Progenitor cell of endocrine pancreas (in vitro differentiated cells): Measurements from ENCODE around the gene IL5. TPM values are rescaled to one million over a fixed set of nuclear protein-coding genes. Genes with fewer than 3 reads are reported as not detected.
"Not testable (repeated sequence)": the region's sequence is repeated elsewhere in the genome, so short reads cannot be mapped to it uniquely, and the experiment has no call there.

Source experiments
- DNase-seq: peaks from one replicate; pipeline ENCODE4 v3.0.0; 2021; ENCODE audit warnings: low spot score; ENCODE audit not compliant: unreplicated experiment
- H3K27ac Mint-ChIP-seq: 2 replicates; pipeline ENCODE4 v1.8.0; 2021; ENCODE audit warnings: mild to moderate bottlenecking, moderate library complexity, mixed read lengths
- H3K27me3 Mint-ChIP-seq: 2 replicates; pipeline ENCODE4 v1.8.0; 2021; ENCODE audit warnings: mixed read lengths
- H3K36me3 Mint-ChIP-seq: 2 replicates; pipeline ENCODE4 v1.8.0; 2022; ENCODE audit warnings: mixed read lengths; ENCODE audit not compliant: insufficient read depth
- H3K4me1 Mint-ChIP-seq: 2 replicates; pipeline ENCODE4 v1.8.0; 2021; ENCODE audit warnings: low read depth, mixed read lengths
- H3K4me3 Mint-ChIP-seq: 2 replicates; pipeline ENCODE4 v1.8.0; 2021; ENCODE audit warnings: low read depth, mild to moderate bottlenecking, moderate library complexity, mixed read lengths
- H3K9me3 Mint-ChIP-seq: 2 replicates; pipeline ENCODE4 v1.8.0; 2021; ENCODE audit warnings: low read depth, mixed read lengths
- CTCF ChIP-seq: fragments of 200-600 bp; sonication (generic); IDR thresholded peaks from one replicate; pipeline ENCODE4 v1.5.0; 2021; ENCODE audit warnings: antibody characterized with exemption, mild to moderate bottlenecking; ENCODE audit not compliant: unreplicated experiment
- total RNA-seq: library from RNA; stranded (reverse); gene quantifications from 2 replicates; pipeline ENCODE4 v1.2.1, GENCODE V29; 2021

The IL5 gene
- total RNA-seq, 1 donor from 2014 or later: not detected

- Mint-ChIP-seq H3K27ac (no peak overlapping the region), H3K4me3 (no peak overlapping the region), H3K4me1 (peaks cover 6% of the 10 kb centered on the region), H3K27me3 (peaks cover 9% of the 10 kb centered on the region), H3K36me3 (no peaks in the 10 kb centered on the region), H3K9me3 (no peaks in the 10 kb centered on the region)
- TF ChIP-seq CTCF: no peak
- DNase-seq: no peak
Measured at GRCh38 chr5:132528021-132528420, 15.3 kb downstream of the IL5 start.

- DNase-seq: no peak
- Mint-ChIP-seq H3K27ac (no peak overlapping the region), H3K9me3 (no peaks in the 10 kb centered on the region), H3K4me1 (peaks cover 6% of the 10 kb centered on the region), H3K36me3 (no peaks in the 10 kb centered on the region), H3K4me3 (no peak overlapping the region), H3K27me3 (peaks cover 9% of the 10 kb centered on the region)
- no peak for TF ChIP-seq CTCF
Measured at GRCh38 chr5:132526974-132527564, 16.3 kb downstream of the IL5 start.

GRCh38 chr5:132526290-132526973 lies 16.9 kb downstream of the IL5 start:
- Mint-ChIP-seq H3K27ac (no peak overlapping the region), H3K27me3 (peaks cover 9% of the 10 kb centered on the region), H3K36me3 (no peaks in the 10 kb centered on the region), H3K4me1 (peaks cover 6% of the 10 kb centered on the region), H3K4me3 (peak overlapping the region; percentile 42), H3K9me3 (no peaks in the 10 kb centered on the region)
- DNase-seq: peak; percentile 26
- TF ChIP-seq CTCF: peak; percentile 94

GRCh38 chr5:132525299-132525724 lies 18.0 kb downstream of the IL5 start:
- peaks cover 6% of the 10 kb centered on the region for H3K4me1 Mint-ChIP-seq
- H3K36me3 Mint-ChIP-seq: no peaks in the 10 kb centered on the region
- H3K27ac Mint-ChIP-seq: no peak overlapping the region
- H3K9me3 Mint-ChIP-seq: no peaks in the 10 kb centered on the region
- H3K27me3 Mint-ChIP-seq: peaks cover 9% of the 10 kb centered on the region
- no peak for DNase-seq
- TF ChIP-seq CTCF: no peak
- no peak overlapping the region for H3K4me3 Mint-ChIP-seq

DNA sequence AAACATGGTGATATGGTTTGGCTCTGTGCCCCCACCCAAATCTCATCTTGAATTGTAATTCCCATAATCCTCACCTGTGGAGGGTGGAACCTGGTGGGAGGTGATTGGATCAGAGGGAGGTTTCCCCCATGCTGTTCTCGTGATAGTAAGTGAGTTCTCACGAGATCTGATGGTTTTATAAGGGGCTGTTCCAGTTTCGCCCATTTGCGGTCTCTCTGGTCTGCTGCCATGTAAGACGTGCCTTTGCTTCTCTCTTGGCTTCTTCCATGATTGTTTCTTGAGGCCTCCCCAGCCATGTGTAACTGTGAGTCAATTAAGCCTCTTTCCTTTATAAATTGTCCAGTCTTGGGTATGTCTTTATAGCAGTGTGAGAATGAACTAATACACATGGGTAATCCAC lies 18.4 kb downstream of the IL5 start:
- H3K4me1 Mint-ChIP-seq, H3K27me3 Mint-ChIP-seq, DNase-seq, H3K9me3 Mint-ChIP-seq, H3K4me3 Mint-ChIP-seq, H3K27ac Mint-ChIP-seq, H3K36me3 Mint-ChIP-seq: not testable (repeated sequence)

GRCh38 chr5:132522067-132522466 lies 21.3 kb downstream of the IL5 start:
- H3K4me1 Mint-ChIP-seq, H3K27ac Mint-ChIP-seq, DNase-seq, H3K9me3 Mint-ChIP-seq, H3K4me3 Mint-ChIP-seq, H3K36me3 Mint-ChIP-seq, H3K27me3 Mint-ChIP-seq: not testable (repeated sequence)

DNA sequence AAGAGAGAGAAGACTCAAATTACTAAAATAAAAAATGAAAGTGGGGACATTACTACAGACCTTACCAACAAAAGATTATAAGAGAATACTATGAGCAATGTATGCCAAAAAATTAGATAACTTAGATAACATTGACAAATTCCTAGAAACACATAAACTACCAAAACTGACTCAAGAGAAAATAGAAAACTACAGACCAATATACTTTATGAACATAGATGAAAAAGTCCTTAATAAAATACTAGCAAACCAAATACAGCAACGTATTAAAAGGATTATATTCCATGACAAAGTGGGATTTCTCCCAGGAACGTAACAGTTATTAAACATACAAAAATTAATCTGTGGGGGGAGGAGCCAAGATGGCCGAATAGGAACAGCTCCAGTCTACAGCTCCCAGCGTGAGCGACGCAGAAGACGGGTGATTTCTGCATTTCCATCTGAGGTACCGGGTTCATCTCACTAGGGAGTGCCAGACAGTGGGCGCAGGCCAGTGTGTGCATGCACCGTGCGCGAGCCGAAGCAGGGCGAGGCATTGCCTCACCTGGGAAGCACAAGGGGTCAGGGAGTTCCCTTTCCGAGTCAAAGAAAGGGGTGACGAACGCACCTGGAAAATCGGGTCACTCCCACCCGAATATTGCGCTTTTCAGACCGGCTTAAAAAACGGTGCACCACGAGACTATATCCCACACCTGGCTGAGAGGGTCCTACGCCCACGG lies 29.5 kb downstream of the IL5 start:
- not testable (repeated sequence) for H3K27ac Mint-ChIP-seq, DNase-seq

More for the DNA sequence above, 29.5 kb downstream of the IL5 start:
- H3K36me3 Mint-ChIP-seq, H3K4me3 Mint-ChIP-seq, H3K27me3 Mint-ChIP-seq, H3K4me1 Mint-ChIP-seq: not testable (repeated sequence)
- peaks cover 17% of the 10 kb centered on the region for H3K9me3 Mint-ChIP-seq
